ENCODE measurements around the gene MAML2. TPM values are rescaled to one million over a fixed set of nuclear protein-coding genes. Genes with fewer than 3 reads are reported as not detected.

Gene MAML2
- total RNA-seq, 2 experiments from 2014 or later = 0.15 to 1.0 TPM

DNA sequence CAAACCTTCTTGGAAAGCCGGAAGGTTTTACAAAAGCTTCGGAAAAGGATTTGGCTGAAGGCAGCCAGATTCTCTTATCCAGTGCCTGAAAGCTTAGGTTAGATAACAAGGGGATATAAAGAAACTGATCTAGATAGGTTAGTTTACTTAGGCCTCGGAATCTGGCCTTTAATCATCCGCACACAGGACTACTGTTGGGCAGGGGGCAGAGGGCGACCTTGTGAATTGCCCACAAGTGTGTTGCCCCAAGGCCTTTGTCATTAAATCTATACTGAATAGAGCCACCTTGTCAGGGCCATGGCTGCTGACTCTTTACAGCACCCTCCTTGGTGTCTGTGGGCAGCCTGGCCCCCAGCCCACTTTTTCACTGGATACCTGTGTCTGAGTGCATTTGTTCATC is 409.4 kb downstream of the MAML2 start:
- CTCF ChIA-PET (ENCODE audit: unreplicated experiment) = no interaction called here
- TF ChIP-seq EZH2phosphoT487 (IDR thresholded peaks at IDR 0.05; ENCODE audit: borderline replicate concordance, low read depth, low read length) = no peak
- TF ChIP-seq, protein P1, sequence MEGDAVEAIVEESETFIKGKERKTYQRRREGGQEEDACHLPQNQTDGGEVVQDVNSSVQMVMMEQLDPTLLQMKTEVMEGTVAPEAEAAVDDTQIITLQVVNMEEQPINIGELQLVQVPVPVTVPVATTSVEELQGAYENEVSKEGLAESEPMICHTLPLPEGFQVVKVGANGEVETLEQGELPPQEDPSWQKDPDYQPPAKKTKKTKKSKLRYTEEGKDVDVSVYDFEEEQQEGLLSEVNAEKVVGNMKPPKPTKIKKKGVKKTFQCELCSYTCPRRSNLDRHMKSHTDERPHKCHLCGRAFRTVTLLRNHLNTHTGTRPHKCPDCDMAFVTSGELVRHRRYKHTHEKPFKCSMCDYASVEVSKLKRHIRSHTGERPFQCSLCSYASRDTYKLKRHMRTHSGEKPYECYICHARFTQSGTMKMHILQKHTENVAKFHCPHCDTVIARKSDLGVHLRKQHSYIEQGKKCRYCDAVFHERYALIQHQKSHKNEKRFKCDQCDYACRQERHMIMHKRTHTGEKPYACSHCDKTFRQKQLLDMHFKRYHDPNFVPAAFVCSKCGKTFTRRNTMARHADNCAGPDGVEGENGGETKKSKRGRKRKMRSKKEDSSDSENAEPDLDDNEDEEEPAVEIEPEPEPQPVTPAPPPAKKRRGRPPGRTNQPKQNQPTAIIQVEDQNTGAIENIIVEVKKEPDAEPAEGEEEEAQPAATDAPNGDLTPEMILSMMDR (conservative IDR thresholded peaks at IDR 0.05; ENCODE audit: low read length) = no peak
- no peaks in the 10 kb centered on the region for H3K79me2 ChIP-seq (ENCODE audit: insufficient read depth, low read depth, low read length)
- H3K9me2 ChIP-seq (ENCODE audit: insufficient read depth, low read length) = no peaks in the 10 kb centered on the region
- DNase-seq (ENCODE audit: low spot score) = no peak
- H3K4me3 ChIP-seq (ENCODE audit: low read depth, low read length, poor library complexity, severe bottlenecking) = no peak overlapping the region
- intact Hi-C loops (cut with micrococcal nuclease; ENCODE audit: unreplicated experiment) = no loop called here
- H3K4me2 ChIP-seq (ENCODE audit: low read length) = no peak overlapping the region
- H4K20me1 ChIP-seq (ENCODE audit: insufficient read depth, low read length) = no peaks in the 10 kb centered on the region
- H2AFZ ChIP-seq (ENCODE audit: low read length) = no peak overlapping the region
- no peak overlapping the region for H3K27ac ChIP-seq (ENCODE audit: low read depth, low read length, poor library complexity, severe bottlenecking)
- no peaks in the 10 kb centered on the region for H3K36me3 ChIP-seq (ENCODE audit: insufficient read depth, low read length)
- H3K9me3 ChIP-seq (ENCODE audit: low read length) = no peaks in the 10 kb centered on the region
- POLR2A ChIA-PET = no interaction called here
- no peaks in the 10 kb centered on the region for H3K4me1 ChIP-seq (ENCODE audit: insufficient read depth, low read length, poor library complexity, severe bottlenecking)
- no TSS peak for BruUV-seq (replicated peaks)

DNA sequence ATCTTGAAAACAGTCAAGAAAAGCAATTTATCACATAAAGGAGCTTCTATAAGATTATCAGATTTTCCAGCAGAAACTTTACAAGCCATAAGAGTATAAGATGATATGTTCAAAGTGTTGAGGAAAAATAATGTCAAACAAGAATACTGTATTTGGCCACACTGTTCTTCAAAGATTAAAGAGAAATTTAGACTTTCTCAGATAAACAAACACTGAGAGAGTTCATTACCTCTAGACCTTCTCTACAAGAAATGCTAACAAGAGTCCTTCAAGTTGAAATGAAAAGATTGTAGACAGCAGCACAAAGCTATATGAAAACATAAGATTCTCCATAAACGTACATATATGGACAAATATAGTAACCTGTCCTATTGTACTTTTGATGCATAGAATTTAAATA is 411.1 kb downstream of the MAML2 start:
- no peaks in the 10 kb centered on the region for H3K79me2 ChIP-seq (ENCODE audit: insufficient read depth, low read depth, low read length)
- no TSS peak for BruUV-seq (replicated peaks)
- ChIA-PET POLR2A (interaction anchor here (0.7 to 1.2 kb wide), 2 partner anchors 11 to 40 kb away, joined by 4 to 6 read pairs; no protein-coding TSS in a partner anchor), CTCF (ENCODE audit: unreplicated experiment) (no interaction called here)
- no peak overlapping the region for H2AFZ ChIP-seq (ENCODE audit: low read length)
- no peaks in the 10 kb centered on the region for H3K36me3 ChIP-seq (ENCODE audit: insufficient read depth, low read length)
- no peaks in the 10 kb centered on the region for H3K9me2 ChIP-seq (ENCODE audit: insufficient read depth, low read length)
- H3K27ac ChIP-seq (ENCODE audit: low read depth, low read length, poor library complexity, severe bottlenecking) = no peak overlapping the region
- H4K20me1 ChIP-seq (ENCODE audit: insufficient read depth, low read length) = no peaks in the 10 kb centered on the region
- H3K4me3 ChIP-seq (ENCODE audit: low read depth, low read length, poor library complexity, severe bottlenecking) = no peak overlapping the region
- H3K9me3 ChIP-seq (ENCODE audit: low read length) = no peaks in the 10 kb centered on the region
- no peak overlapping the region for H3K4me2 ChIP-seq (ENCODE audit: low read length)
- no peaks in the 10 kb centered on the region for H3K4me1 ChIP-seq (ENCODE audit: insufficient read depth, low read length, poor library complexity, severe bottlenecking)
- no peak for DNase-seq (ENCODE audit: low spot score)
- intact Hi-C loops (cut with micrococcal nuclease; ENCODE audit: unreplicated experiment) = no loop called here
- TF ChIP-seq, protein P1 (conservative IDR thresholded peaks at IDR 0.05; ENCODE audit: low read length) = no peak
- TF ChIP-seq EZH2phosphoT487 (IDR thresholded peaks at IDR 0.05; ENCODE audit: borderline replicate concordance, low read depth, low read length) = no peak

GRCh38 chr11:95930948-95931347 is 412.0 kb downstream of the MAML2 start:
- Histone ChIP-seq H3K4me1 (ENCODE audit: insufficient read depth, low read length, poor library complexity, severe bottlenecking) (no peaks in the 10 kb centered on the region), H3K27ac (ENCODE audit: low read depth, low read length, poor library complexity, severe bottlenecking) (no peak overlapping the region), H2AFZ (ENCODE audit: low read length) (no peak overlapping the region), H4K20me1 (ENCODE audit: insufficient read depth, low read length) (no peaks in the 10 kb centered on the region), H3K9me2 (ENCODE audit: insufficient read depth, low read length) (no peaks in the 10 kb centered on the region), H3K79me2 (ENCODE audit: insufficient read depth, low read depth, low read length) (no peaks in the 10 kb centered on the region), H3K4me2 (ENCODE audit: low read length) (no peak overlapping the region), H3K4me3 (ENCODE audit: low read depth, low read length, poor library complexity, severe bottlenecking) (no peak overlapping the region), H3K9me3 (ENCODE audit: low read length) (no peaks in the 10 kb centered on the region), H3K36me3 (ENCODE audit: insufficient read depth, low read length) (no peaks in the 10 kb centered on the region)
- ChIA-PET CTCF (ENCODE audit: unreplicated experiment) (no interaction called here), POLR2A (interaction anchor here (0.7 kb wide), 1 partner anchor 459 kb away, joined by 5 read pairs; the partner anchor contains the start of genes CCDC82 and JRKL)
- TF ChIP-seq, protein P1 (conservative IDR thresholded peaks at IDR 0.05; ENCODE audit: low read length) = no peak
- TF ChIP-seq EZH2phosphoT487 (IDR thresholded peaks at IDR 0.05; ENCODE audit: borderline replicate concordance, low read depth, low read length) = no peak
- no TSS peak for BruUV-seq (replicated peaks)
- intact Hi-C loops (cut with micrococcal nuclease; ENCODE audit: unreplicated experiment) = no loop called here
- DNase-seq (ENCODE audit: low spot score) = no peak
